Heart left ventricle (tissue), 13 donors: ENCODE results near the gene STRIT1.

Experiments used
- CTCF ChIP-seq, 12 donors: fragments of 200-600 bp; sonication (generic) in 4 of 12; IDR thresholded peaks; one replicate each; pipeline versions ENCODE4 v1.5.0 to v1.8.0; 2018 to 2022; ENCODE audit warnings: antibody characterized with exemption in 12 of 12, mild to moderate bottlenecking in 5 of 12
- POLR2A ChIP-seq, 2 donors: fragments of 450-650 bp; IDR thresholded peaks; one replicate each; pipeline ENCODE4 v1.6.1; 2017; ENCODE audit warnings: antibody characterized with exemption in 2 of 2, mild to moderate bottlenecking in 2 of 2, moderate library complexity in 2 of 2
- donor health status: ischemic (EF 13 %, LVEDD 7.1; RV severe dilation, severe dysfunction).
- donor health status: DM: no; HTN: yes; CAD: no.
- donor health status: DM: no; HTN: no; CAD: no.
- donor health status: ischemic (EF 25% LVEDD 6.9; RV normal size, moderate dysfunction).
- donor health status: ischemic (EF 25% LVEDD 5.7; RV mildly dilated, moderate dysfunction).
- donor health status: ischemic (EF 35%, LVEDD 5.7; RV mildly dilated, moderate dysfunction).
- donor health status: nonischemic (EF 11% LVEDD 7.7; RV severe dilation, severe dysfunction).
- donor health status: DM: yes; HTN: yes; CAD: no.
- donor health status: PGD.
- donor health status: ischemic (EF 29% LVEDD 5.4; RV normal size, mild dysfunction).
- donor health status: nonischemic (EF 23%, LVEDD 6.1; RV moderate dilation, normal function).

GRCh38 chr3:155262295-155262694 is 31.2 kb downstream of the STRIT1 start:
- no peak for TF ChIP-seq CTCF (IDR thresholded peaks at IDR 0.05)
- no peak for TF ChIP-seq POLR2A (IDR thresholded peaks at IDR 0.05)
